NCI-H2196 treated with DMSO at 0.1 percent for 48 hours (cell line): Measurements from ENCODE around the gene CXCR2.
A peak's percentile ranks its signal among the peaks of the same experiment; 100 is the strongest.

Experiments used
- DNase-seq: peaks from one replicate; lab custom pipeline; 2025; ENCODE audit not compliant: unreplicated experiment; lab: John Stamatoyannopoulos, UW

Gene CXCR2

GRCh38 chr2:218180467-218181114 lies 54.8 kb downstream of the CXCR2 start:
- DNase-seq, result no peak

- DNase-seq, result no peak
Measured at GRCh38 chr2:218184331-218184730, 58.5 kb downstream of the CXCR2 start.

- peak; percentile 43 for DNase-seq
Measured at GRCh38 chr2:218186355-218186766, 60.5 kb downstream of the CXCR2 start.
